Activated T-cell treated with anti-CD3 and anti-CD28 coated beads, Interleukin-2, amount 50 U/mL, for 48 hours (primary cell): Measurements from ENCODE around the gene ENTHD1.

Experiments used
- DNase-seq, 2 experiments: peaks; one replicate each; pipeline ENCODE4 v3.0.0-alpha.2; 2020

Gene ENTHD1

DNA sequence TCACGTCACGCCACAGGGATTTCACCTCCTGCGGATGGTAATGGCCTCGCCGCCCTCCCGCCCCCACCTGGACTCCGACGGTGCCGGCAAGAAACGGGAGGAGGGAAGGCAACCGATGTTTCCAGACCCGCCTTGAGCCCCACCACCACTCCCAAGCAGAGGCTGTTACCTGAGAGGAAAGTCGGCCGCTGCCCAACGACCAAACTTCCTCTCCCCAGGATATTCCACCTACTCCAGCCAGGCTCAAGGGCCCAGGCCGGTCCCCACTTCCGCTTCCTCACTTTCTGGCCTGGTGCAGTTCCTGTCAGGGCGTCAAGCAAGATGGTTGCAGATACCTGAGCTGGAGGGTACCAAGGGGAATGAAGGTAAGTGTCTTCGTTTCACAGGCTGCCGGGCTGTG lies at the start of gene ENTHD1:
ENTHD1 (minus strand) TSS at position 235 of the 400 bp plus-strand sequence. CDS start 6,012 bp downstream, outside the sequence.
- DNase-seq: no peak

DNA sequence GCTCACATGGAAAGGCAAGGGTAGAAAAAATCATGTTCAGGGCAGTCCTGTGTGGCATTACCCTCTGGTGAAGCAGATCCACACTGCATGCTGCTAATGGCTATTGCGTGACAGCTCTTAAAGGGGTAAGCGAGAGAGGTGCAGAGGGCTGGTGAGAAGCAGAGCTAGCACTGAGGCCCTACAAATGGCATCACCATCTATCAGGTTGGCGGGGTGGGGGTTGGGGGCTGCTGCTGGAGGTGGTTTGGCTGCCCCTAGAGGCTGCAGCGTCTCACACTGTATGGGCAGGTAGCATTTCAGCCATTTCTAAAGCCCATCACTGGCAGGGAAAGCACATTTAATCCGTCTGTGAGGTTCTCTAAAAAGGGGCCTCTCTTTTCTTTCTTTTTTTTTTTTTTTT lies 49.8 kb upstream of the ENTHD1 start:
- DNase-seq: peak; percentile 65 to 71

GRCh38 chr22:39942439-39943230 lies 49.1 kb upstream of the ENTHD1 start:
- no peak for DNase-seq

DNA sequence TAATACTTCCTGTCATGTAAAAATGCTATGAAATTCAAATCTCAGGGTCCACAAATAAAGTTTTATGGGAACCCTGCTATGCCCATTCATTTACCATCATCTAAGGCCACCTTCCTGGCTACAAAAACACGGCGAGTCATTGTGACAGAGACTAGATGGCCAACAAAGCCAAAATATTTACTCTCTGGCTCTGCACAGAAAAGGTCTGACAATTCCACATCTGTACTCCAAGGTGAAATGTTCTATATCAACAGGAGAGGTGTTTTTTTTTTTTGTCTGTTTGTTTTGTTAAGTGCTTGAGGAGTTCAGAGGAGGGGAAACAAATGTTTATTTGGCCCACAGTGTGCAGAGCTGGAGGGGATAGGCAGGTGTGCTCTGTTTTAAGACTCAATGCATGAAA lies 48.0 kb upstream of the ENTHD1 start:
- DNase-seq: no peak

DNA sequence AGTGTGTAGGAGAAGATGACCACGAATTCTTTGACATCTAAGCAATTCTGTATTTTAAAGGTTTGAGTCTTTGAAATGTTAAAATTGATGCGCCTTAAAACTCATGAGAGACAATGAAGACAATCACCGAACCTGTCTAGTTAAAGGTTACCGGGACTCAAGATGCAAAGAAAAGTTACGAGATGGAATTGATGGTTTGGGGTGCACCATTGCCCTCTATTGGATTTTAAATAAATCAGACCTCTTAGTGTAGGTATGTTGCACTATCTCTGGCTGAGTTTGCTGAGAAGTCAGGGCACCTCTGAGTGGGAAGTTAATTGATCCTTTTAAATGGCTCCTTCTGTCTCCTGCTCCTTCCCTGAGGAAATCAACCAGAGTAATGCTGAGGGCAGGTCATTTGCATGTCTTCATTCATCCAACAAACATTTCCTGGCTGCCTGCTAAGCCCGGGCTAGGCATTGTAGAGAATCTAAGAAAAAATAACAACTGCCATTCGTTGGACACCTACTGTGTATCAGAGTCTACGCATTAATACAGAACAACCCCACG lies 47.3 kb upstream of the ENTHD1 start:
- no peak for DNase-seq

GRCh38 chr22:39939830-39940229 lies 46.3 kb upstream of the ENTHD1 start:
- DNase-seq: peak in 1 of 2 experiments; percentile 64

DNA sequence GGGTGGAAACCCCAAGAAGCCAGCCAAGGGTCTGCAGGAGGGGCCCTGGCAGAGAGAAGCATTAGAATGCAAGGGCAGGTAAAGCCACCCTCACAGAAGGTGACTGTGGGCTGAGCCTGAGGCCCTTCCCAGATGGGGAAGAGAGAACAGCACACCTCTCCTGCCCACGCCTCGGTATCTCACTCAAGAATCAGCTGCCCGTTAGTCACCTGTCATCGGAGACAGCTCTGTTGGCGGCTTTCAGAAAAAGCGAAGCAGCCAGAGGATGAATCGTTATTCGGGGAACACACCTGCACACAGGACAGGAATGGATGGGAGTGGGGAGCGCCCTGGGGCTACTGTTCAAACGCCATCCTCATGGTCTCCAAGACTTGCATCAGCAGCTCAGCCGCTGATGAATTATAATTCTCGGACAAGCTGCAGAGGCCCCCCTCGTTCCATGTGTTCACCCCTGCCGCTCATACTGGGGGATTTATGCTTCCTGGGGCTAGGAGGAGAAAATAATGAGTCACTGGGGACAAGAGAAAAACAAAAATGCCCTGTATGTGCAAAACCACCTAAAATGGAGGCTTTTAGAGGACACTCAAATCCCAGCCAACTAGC lies 45.0 kb upstream of the ENTHD1 start:
- peak; percentile 69 to 75 for DNase-seq

- no peak for DNase-seq
These were observed 44.3 kb upstream of the ENTHD1 start for GRCh38 chr22:39937906-39938305.

- DNase-seq: no peak
These were observed 43.1 kb upstream of the ENTHD1 start for GRCh38 chr22:39936523-39937145.

DNA sequence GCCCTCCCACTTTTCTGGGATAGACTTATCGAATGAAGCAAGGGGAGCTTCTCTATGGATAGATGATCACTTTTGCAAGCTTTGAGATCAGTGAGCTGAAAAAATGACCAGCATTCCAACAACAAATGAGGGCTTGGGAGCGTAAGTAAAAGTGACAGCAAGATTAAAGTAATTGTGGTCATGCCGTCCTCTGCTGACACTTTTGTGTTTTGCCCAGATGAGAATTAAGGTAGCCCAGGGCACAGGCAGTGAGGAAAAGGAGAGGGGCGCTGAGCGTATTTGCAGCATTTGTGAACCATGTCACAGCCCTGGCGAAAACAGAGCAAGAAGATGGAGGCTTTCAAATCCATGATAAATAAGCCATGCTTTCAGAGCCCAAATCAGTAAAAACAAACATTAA lies 42.1 kb upstream of the ENTHD1 start:
- DNase-seq: no peak

DNA sequence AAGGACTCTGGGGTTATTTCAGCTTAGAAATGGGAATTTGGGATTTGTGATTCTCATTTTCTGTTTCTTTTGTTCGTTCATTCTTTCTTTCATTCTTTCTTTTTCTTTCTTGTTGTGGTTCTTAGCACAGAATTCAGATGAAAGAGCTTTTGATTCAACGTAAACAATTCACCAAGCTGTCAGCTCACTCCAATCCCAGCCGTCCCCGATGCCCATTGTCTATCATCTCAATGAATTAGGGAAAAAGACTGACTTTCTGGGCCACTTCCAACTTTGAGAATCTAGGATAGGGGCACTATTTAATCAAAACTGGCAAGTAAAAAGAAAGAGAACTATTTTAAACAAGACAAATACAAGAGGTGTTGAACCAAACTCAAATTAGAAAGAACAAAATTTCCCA lies 41.6 kb upstream of the ENTHD1 start:
- DNase-seq: no peak

DNA sequence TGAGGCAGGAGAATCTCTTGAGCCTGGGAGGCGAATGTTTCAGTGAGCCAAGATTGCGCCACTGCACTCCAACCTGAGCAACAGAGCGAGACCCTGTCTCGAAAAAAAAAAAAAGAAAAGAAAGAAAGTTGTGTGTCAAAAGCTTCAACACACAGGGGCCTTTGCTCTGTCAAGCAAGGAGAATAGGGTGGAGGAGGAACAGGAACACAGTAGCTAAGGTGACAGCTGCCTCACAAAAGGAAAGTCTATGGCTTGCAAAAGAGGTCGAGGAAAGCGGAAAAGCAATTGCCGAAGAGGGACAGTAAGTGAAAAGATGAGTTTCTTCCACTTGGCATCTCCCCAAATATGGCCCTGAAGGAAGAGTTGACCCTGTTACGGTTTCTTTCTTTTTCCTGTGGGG lies 40.2 kb upstream of the ENTHD1 start:
- DNase-seq: no peak

GRCh38 chr22:39932918-39933649 lies 39.5 kb upstream of the ENTHD1 start:
- peak; percentile 82 to 86 for DNase-seq

- no peak for DNase-seq
These were observed 38.6 kb upstream of the ENTHD1 start for GRCh38 chr22:39932166-39932565.

DNA sequence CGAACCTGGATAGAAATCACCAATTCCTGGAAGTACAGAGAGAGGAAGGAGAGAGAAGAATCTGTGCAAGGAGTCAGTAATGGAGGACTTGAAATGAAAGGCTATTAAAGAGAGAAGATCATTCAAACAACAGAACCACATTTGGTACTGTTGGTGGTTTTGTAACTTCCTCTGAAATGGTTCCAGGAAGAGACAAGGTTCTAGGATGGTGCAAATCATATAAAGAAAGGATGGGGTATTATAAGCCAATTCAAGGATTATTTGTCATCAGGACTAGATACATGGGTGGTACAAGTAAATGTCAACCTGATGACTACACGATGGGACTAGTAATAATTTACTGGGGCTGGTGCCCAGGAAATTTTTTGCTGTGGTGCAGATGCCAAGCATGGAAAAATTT lies 37.7 kb upstream of the ENTHD1 start:
- DNase-seq: no peak

DNA sequence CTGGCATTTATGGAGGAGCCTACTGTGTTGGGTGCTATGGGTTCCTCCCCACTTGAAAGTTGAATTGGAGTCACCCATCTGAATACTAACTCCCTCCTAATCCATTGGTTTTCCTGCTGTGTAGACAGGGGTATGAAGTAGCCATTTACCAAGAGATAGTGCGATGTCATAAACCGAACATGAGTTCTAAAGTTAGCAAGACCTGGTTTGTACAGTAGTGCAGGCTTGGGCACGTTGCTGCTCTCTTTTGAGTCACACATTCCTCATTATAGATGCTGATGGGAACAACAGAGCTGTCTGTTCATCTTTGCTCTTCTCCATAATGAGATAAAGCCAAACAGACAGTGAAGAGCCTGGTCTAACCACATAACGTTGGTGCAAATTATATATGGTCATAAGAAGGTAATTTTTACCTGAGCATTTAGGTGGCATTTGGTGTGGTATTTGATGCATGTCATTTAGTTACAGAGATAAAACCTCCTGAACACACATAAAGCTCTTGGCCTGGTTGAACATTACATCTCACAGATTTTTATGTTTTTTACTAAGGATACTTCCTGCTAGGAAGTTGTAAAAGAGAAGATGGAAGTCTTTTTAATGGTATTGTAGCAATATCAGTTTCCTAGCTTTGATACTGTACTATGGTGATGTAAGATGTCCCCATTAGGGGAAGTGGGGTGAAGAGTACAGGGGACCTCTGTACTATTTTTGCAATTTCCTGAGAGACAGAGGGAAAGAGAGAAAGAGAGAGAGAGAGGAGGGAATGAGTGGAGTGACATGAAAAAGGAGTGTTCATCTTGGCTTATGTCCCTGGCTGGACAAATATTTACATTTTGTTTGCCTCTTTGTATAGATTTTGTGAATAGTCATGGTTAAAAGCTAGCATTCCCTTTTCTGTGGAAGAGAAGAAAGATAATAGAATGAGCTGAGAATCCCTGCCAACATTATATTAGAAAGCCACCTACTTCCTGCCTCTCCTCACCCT lies 35.3 kb upstream of the ENTHD1 start:
- DNase-seq: no peak

- DNase-seq: peak in 1 of 2 experiments; percentile 68
These were observed 34.0 kb upstream of the ENTHD1 start for GRCh38 chr22:39927544-39927943.

DNA sequence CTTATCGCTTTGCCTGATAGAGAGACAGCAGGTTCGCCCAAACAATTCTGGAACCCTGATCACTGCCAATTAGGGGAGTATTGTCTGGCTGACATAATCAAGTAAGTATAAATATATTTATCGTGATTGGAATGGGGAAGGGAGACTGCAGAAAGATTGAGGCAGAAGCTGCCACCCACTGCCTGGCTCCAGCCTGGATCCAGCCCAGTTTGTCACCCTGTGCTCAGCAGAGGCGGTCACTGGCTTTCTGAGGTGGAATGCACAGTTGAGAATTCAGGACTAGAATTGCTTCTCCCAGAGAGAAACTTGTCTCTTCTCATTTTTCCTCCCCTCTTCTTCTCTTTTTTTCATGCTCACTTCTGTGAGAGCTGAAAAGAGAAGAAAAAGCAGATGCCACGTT lies 33.2 kb upstream of the ENTHD1 start:
- DNase-seq: peak in 1 of 2 experiments; percentile 49

- DNase-seq: no peak
These were observed 32.5 kb upstream of the ENTHD1 start for GRCh38 chr22:39925909-39926679.

DNA sequence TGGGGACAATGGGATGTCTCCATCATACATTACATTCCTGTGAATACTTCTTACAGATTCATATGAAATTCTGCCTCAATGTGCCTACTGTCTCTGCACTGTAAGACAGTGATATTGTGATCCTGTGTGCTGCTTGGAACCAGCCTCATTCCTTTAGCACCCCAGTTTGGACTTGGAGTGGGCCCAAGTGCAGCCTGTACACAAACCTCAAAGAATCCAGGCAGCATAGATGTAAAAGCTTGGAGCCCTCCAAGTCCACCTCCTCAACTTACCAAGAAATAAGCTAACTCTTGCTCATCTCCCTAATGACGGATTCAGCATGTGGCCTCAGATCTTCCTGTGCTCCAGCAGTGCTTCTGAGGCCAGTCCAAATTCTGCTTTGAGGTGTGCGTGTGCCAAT lies 31.7 kb upstream of the ENTHD1 start:
- DNase-seq: no peak

- peak in 1 of 2 experiments; percentile 33 for DNase-seq
These were observed 30.7 kb upstream of the ENTHD1 start for GRCh38 chr22:39924286-39924685.
